Panc1 (cell line): ENCODE measurements around the gene LUC7L. TPM values are rescaled to one million over a fixed set of nuclear protein-coding genes. Genes with fewer than 3 reads are reported as not detected.

Experiments
- ATAC-seq: fragments of 200-7000 bp; cut with Tn5 transposase; 2 replicates; pipeline ENCODE4 v1.9.1; 2020; ENCODE audit warnings: mild to moderate bottlenecking, moderate library complexity
- BruUV-seq: library from RNA; stranded (reverse); fragments of 400-500 nt; replicated peaks from 2 replicates; lab custom pipeline; 2021; lab: Mats Ljungman, UMichigan
- CTCF ChIA-PET: fragments of 300-600 bp; sonication (Branson Sonifier 250); formaldehyde crosslinking; loops from one replicate; lab custom pipeline; 2022; ENCODE audit warnings: antibody characterized with exemption; lab: Charles Lee
- POLR2A ChIA-PET: fragments of 300-600 bp; sonication (Branson Sonifier 250); formaldehyde crosslinking; loops from one replicate; lab custom pipeline; 2022; ENCODE audit warnings: antibody characterized with exemption; lab: Charles Lee
- DNase-seq: peaks from one replicate; pipeline ENCODE4 v3.0.0-alpha.2; 2010; ENCODE audit warnings: low read depth, low spot score
- H3K27ac ChIP-seq: 2 replicates; pipeline ENCODE4 v1.5.1; 2011; ENCODE audit warnings: mild to moderate bottlenecking, low read length, inconsistent platforms
- H3K27me3 ChIP-seq: fragments of 200-500 bp; sonication (Bioruptor generic); 2 replicates; pipeline ENCODE4 v1.6.0; 2014; ENCODE audit warnings: low read length, inconsistent platforms; ENCODE audit not compliant: control insufficient read depth, insufficient read depth
- H3K36me3 ChIP-seq: fragments of 200-500 bp; sonication (Bioruptor generic); 2 replicates; pipeline ENCODE4 v1.5.1; 2014; ENCODE audit warnings: inconsistent platforms, mild to moderate bottlenecking, low read length, moderate library complexity; ENCODE audit not compliant: control insufficient read depth, insufficient read depth
- H3K4me1 ChIP-seq: 2 replicates; pipeline ENCODE4 v1.5.1; 2011; ENCODE audit warnings: inconsistent platforms, mild to moderate bottlenecking, low read length, moderate library complexity; ENCODE audit not compliant: control insufficient read depth, insufficient read depth
- H3K4me3 ChIP-seq, 2 experiments: 2 replicates each; pipeline ENCODE4 v1.5.1; 2011 to 2012; ENCODE audit warnings: low read depth in 2 of 2, low read length in 2 of 2, mild to moderate bottlenecking in 2 of 2, inconsistent platforms in 1 of 2, moderate library complexity in 1 of 2
- H3K9me3 ChIP-seq: fragments of 200-500 bp; sonication (Bioruptor generic); 2 replicates; pipeline ENCODE4 v1.5.1; 2014; ENCODE audit warnings: low read depth, mild to moderate bottlenecking, inconsistent platforms, low read length, moderate library complexity; ENCODE audit not compliant: control insufficient read depth, insufficient read depth
- POLR2AphosphoS5 ChIP-seq: IDR thresholded peaks from 2 replicates; pipeline ENCODE4 v1.6.1; 2012; ENCODE audit warnings: mild to moderate bottlenecking, low read depth, low read length, moderate library complexity
- SIN3A ChIP-seq: IDR thresholded peaks from 2 replicates; pipeline ENCODE4 v1.6.1; 2012; ENCODE audit warnings: low read depth, mild to moderate bottlenecking, low read length, moderate library complexity, borderline replicate concordance; ENCODE audit not compliant: insufficient read depth
- TCF7L2 ChIP-seq: IDR thresholded peaks from 2 replicates; pipeline ENCODE4 v1.6.1; 2011; ENCODE audit warnings: mild to moderate bottlenecking, low read depth, low read length, inconsistent platforms
- in situ Hi-C: cut with HindIII; loops from 2 replicates; pipeline ENCODE4 v1.10.0; 2016; ENCODE audit warnings: low sequenced_read_pairs, low pct_unique_long_range_greater_than_20kb
- intact Hi-C: fragments of 100-400 bp; cut with micrococcal nuclease; formaldehyde crosslinking; loops from one replicate; pipeline ENCODE4 v1.10.0; 2022; ENCODE audit not compliant: unreplicated experiment
- total RNA-seq: library from RNA; stranded (reverse); gene quantifications from one replicate; pipeline ENCODE4 v1.2.1, GENCODE V29; 2021; ENCODE audit not compliant: unreplicated experiment
- TF ChIP-seq, protein P1 (sequence below): fragments of 450-650 bp; IDR thresholded peaks from 2 replicates; pipeline ENCODE4 v1.5.1; 2017; ENCODE audit warnings: mild to moderate bottlenecking
- TF ChIP-seq, protein P2 (sequence below), 2 experiments: IDR thresholded peaks; 2 replicates each; pipeline ENCODE4 v1.6.1; 2011 to 2012; ENCODE audit warnings: low read depth in 2 of 2, control low read depth in 1 of 2, low read length in 1 of 2, mild to moderate bottlenecking in 1 of 2, moderate library complexity in 1 of 2; ENCODE audit not compliant: insufficient read depth in 1 of 2

Gene LUC7L
- total RNA-seq, 1 experiment from 2014 or later: 75.3 TPM

DNA sequence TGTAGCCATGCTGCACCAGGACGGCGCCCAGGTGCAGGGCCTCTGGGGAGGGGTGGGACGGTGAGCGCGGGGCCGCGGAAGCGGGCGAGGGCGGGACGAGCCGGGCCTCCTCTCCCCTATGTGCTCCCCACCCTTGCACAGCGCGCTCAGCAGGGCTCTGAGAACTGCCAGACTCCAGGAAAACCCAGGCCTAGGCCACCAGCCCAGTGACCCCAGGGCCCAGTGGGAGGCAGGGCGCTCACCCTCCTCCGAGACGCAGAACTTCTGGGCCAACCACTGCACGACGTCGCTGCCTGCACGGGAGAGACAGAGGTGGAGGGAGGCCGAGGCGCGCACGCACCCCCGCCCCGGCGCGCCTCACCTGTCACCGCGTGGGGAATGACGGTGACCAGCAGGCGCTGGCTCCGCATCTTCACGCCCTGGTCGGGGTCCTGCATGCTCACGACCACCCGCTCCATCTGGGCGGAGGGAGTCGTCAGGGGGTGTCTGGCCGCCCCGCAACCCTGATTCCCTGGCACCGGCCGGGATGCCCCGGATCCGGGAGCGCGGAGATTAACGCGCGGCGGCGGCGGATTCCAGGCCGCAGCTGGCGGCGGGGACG, 45.9 kb upstream of the LUC7L start:
- ATAC-seq (peak; percentile 64), DNase-seq (no peak)
- in situ Hi-C loops: no loop called here
- CTCF ChIA-PET: no interaction called here
- H3K27ac ChIP-seq: no peak overlapping the region
- intact Hi-C loops: no loop called here
- H3K9me3 ChIP-seq: no peaks in the 10 kb centered on the region
- POLR2A ChIA-PET: no interaction called here
- H3K4me3 ChIP-seq: peak overlapping the region; percentile 35 to 57
- 0 out of 2 replicates have a peak, but pooled peaks have one; percentile 34 for TF ChIP-seq SIN3A
- TF ChIP-seq, protein P1, sequence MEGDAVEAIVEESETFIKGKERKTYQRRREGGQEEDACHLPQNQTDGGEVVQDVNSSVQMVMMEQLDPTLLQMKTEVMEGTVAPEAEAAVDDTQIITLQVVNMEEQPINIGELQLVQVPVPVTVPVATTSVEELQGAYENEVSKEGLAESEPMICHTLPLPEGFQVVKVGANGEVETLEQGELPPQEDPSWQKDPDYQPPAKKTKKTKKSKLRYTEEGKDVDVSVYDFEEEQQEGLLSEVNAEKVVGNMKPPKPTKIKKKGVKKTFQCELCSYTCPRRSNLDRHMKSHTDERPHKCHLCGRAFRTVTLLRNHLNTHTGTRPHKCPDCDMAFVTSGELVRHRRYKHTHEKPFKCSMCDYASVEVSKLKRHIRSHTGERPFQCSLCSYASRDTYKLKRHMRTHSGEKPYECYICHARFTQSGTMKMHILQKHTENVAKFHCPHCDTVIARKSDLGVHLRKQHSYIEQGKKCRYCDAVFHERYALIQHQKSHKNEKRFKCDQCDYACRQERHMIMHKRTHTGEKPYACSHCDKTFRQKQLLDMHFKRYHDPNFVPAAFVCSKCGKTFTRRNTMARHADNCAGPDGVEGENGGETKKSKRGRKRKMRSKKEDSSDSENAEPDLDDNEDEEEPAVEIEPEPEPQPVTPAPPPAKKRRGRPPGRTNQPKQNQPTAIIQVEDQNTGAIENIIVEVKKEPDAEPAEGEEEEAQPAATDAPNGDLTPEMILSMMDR: no peak
- peaks cover 6% of the 10 kb centered on the region; the same call in 1 of the 2 replicates for H3K4me1 ChIP-seq
- BruUV-seq: no TSS peak
- no peaks in the 10 kb centered on the region for H3K27me3 ChIP-seq
- H3K36me3 ChIP-seq: no peaks in the 10 kb centered on the region

DNA sequence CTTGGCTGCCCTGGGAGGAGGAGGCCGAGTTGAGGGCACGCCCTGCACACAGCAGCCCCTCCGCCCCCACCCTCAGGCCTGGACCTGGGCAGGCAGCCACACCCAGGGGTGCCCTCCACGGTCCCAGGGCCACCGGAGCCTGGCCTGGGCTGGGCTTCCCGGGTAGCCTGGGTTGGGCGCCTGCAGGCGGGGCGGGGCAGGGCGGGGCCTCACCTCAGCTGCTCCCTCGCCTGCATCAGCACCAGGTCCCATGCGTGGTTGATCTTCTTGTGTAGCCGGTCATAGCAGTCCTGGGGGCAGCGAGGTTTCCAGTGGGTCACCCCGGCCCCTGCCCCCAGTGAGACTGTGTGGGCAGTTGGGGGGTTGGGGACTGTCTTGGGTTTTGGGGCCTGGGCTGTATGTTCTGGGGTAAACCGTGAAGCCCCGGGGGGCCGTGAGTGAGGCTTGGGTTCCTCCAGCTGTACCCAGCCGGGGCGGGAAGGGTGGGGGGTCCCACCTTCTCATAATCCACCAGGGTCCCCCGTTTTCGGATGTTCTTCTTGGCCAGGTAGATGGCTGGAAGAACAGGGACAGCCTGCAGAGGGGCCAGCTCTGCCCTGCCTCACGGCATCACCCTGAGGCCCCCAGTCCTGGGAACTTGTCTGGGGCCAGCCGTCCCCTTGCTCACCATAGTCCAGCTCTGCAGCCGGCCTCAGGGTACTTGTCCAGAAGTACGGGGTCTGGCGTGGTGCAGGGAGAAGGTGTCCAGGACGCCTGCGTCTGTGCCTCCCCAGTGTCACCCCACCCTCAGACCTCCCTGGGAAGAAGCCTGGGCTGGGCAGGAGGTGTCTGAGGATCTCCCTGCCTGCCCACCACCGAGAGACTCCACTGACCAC, 44.5 kb upstream of the LUC7L start:
- Histone ChIP-seq H3K27me3 (no peaks in the 10 kb centered on the region), H3K36me3 (no peaks in the 10 kb centered on the region), H3K9me3 (no peaks in the 10 kb centered on the region), H3K4me3 (no peak overlapping the region), H3K4me1 (peaks cover 6% of the 10 kb centered on the region; the same call in 1 of the 2 replicates), H3K27ac (no peak overlapping the region)
- TF ChIP-seq, protein P2, sequence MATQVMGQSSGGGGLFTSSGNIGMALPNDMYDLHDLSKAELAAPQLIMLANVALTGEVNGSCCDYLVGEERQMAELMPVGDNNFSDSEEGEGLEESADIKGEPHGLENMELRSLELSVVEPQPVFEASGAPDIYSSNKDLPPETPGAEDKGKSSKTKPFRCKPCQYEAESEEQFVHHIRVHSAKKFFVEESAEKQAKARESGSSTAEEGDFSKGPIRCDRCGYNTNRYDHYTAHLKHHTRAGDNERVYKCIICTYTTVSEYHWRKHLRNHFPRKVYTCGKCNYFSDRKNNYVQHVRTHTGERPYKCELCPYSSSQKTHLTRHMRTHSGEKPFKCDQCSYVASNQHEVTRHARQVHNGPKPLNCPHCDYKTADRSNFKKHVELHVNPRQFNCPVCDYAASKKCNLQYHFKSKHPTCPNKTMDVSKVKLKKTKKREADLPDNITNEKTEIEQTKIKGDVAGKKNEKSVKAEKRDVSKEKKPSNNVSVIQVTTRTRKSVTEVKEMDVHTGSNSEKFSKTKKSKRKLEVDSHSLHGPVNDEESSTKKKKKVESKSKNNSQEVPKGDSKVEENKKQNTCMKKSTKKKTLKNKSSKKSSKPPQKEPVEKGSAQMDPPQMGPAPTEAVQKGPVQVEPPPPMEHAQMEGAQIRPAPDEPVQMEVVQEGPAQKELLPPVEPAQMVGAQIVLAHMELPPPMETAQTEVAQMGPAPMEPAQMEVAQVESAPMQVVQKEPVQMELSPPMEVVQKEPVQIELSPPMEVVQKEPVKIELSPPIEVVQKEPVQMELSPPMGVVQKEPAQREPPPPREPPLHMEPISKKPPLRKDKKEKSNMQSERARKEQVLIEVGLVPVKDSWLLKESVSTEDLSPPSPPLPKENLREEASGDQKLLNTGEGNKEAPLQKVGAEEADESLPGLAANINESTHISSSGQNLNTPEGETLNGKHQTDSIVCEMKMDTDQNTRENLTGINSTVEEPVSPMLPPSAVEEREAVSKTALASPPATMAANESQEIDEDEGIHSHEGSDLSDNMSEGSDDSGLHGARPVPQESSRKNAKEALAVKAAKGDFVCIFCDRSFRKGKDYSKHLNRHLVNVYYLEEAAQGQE (IDR thresholded peaks at IDR 0.05; ENCODE audit: insufficient read depth in 1 of 2, low read depth in 2 of 2, low read length in 1 of 2): no peak
- TF ChIP-seq, protein P1: no peak
- TF ChIP-seq TCF7L2 (no peak), POLR2AphosphoS5 (no peak), SIN3A (no peak)
- DNase-seq (no peak), ATAC-seq (peak; percentile 66)
- POLR2A ChIA-PET: no interaction called here
- BruUV-seq: no TSS peak
- CTCF ChIA-PET: interaction anchor here (0.6 kb wide), 1 partner anchor 89 kb away, joined by 3 read pairs; no protein-coding TSS in a partner anchor
- in situ Hi-C loops: no loop called here
- intact Hi-C loops: no loop called here
